GM19240 (cell line): ENCODE data around the gene UBE2Q2.
"Not testable (repeated sequence)": the region's sequence is repeated elsewhere in the genome, so short reads cannot be mapped to it uniquely, and the experiment has no call there.

ENCODE experiments used
- DNase-seq: peaks from one replicate; pipeline ENCODE4 v3.0.0; 2011; ENCODE audit warnings: low spot score; ENCODE audit not compliant: insufficient read length

The UBE2Q2 gene

DNA sequence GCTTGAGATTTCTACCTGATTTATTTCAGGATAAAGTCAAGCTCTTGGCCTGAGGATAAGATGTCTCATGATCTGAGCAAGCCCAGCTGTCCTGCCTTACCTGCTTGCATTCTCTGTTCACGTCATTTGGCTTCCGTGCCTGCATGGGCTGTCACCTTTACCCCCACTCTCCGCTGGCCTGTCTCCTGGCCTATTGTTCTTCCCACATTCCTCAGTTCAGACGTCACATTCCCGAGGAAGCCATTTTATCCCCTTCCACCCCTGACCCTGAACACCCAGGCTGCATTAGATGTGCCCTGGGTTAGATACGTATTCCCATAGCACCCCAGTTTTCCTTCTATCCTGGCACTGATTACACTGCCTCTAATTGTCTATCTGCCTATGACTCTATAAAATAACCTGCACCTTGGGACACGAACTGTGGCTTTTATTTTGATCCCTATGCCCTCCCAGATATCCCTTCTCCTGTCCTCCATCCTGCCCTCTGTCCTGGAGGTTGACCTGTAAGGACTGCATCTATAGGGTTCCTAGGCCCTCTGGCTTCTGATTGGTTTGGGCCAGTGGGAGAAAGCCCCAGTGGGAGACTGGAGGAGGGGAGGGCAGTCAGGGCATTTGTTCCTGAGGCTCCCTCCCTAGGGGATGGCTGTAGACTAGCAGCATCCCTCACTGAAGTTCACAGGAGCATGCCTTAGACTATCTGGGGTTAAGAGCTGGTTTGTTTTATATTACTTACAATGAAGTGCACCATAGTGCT is 19.2 kb upstream of the UBE2Q2 start:
- no peak for DNase-seq

DNA sequence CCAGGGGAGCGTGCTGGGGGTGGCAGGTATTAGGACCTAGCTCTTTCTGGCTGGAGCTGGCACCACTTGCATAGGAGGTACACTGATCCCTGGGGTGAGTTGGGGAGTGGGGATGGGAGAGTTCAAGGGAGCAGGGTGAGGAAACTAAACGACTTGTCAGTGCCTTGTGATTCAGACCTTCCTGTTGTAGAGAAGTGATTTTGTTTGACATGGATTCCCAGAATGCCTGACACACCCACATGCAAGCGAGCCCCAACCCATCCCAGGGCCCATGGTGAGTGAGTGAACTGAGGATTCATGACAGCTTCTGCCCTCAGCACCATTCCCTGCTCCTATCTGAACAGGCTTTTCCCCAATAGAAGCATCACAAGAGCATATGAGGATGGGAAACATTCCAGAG is 15.6 kb upstream of the UBE2Q2 start:
- no peak for DNase-seq

GRCh38 chr15:75828429-75828828 is 14.8 kb upstream of the UBE2Q2 start:
- DNase-seq = no peak

- no peak for DNase-seq
These were observed 12.1 kb upstream of the UBE2Q2 start for GRCh38 chr15:75830910-75831805.

- no peak for DNase-seq
These were observed 11.5 kb upstream of the UBE2Q2 start for GRCh38 chr15:75831806-75832102.

DNA sequence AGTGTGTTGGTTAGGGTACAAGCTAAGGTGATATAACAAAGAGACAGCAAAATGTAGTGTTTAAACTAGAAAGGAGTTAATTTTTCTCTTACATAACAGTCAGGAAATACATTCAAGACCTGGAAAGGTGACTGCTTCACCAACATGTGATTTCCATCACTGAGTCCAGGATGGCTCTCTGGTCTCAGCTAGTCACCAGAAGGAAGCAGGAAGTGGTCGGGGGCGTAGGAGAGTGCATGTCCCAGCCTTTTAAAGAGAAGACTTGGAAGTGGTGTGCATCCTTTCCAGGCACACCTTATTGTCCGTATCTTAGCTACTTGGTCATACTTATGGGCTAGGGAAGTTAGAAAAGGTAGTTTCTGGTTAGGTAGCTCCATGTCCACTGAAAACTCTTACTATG is 11.1 kb upstream of the UBE2Q2 start:
- DNase-seq = no peak

GRCh38 chr15:75834021-75834420 is 9.2 kb upstream of the UBE2Q2 start:
- no peak for DNase-seq

DNA sequence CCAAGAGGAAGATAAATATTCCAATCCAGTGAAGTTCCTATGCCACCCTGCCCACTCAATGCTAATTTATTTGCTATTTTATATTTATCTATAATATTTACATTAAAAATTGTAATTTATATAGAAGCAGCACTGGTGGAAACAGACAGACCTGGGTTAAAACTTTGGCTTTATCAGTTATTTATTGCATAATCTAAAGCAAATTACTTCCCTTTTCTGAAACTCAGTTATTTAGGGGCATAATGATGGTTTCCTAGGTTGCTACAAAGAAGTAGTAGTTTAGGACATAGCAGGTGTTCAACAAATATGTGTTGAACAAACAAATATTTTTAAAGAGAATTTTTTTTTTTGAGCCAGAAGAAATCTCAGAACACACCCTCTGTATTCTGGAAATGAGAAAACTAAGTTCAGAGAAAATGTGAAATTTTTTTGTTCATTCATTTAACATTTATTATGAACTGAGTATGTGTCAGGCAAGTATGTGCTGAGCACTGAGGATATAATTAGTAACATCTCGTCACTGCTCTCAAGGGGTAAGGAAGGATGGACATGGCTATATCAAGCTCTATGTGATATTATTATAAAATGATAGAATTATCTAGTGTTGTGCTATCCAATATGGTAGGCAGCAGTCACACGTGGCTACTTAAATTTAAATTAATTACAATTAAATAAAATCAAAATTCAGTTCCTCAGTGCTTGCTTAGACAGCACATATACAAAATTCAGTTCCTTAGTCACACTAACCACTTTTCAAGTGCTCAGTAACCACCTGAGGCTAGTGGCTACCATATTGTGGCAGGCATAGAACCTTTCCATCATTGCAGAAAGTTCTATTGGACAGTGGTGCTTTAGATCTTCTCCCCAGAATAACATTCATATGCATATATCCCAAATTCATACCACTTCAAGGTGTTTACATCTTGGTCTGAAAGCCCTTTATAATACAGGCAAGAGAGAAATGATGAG is 7.0 kb upstream of the UBE2Q2 start:
- no peak for DNase-seq

GRCh38 chr15:75836959-75837334 is 6.3 kb upstream of the UBE2Q2 start:
- DNase-seq = peak; percentile 15

GRCh38 chr15:75840659-75841058 is 2.6 kb upstream of the UBE2Q2 start:
- DNase-seq = no peak

- no peak for DNase-seq
These were observed 1.6 kb upstream of the UBE2Q2 start for GRCh38 chr15:75841626-75842025.

DNA sequence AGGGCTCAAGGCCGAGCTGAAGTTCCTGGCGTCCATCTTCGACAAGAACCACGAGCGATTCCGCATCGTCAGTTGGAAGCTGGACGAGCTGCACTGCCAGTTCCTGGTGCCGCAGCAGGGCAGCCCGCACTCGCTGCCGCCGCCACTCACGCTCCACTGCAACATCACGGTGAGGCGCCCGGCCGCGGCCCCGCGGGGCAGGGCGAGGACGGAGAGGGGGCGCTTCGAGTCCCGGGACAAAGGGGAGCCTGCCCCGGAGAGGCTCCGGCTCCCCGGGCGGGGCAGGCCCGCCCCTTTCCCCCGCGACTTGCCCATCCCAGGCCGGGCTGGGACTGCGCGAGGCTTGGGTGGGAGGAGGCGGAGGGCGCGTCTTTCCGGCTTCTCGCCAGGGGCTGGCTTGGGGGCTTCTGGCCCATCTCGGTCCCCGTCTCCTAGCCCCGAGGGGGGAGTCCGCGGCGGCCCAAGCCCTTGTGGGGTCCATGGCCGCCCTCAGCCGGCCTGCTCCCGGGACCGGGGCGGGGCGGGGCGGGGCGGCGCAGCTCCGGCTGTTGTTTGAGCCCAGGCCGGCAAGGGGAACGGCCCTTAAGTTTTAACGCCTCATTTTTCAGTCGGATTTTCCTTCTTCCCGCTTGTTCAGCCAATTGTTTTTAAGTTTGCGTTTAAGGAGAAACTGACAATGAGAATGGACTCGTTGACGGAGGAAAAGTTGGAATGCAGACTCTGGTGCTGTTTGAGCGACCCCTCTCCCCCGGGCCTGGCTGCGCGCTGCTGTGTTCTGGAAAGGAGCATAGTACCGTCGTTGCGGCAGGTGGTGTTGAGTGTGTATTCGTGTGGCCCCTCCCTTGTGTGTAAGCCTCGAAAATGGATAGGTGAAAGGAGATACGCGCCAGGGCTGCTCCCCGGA is 683 bp downstream of the UBE2Q2 start:
- DNase-seq = peak; percentile 18

DNA sequence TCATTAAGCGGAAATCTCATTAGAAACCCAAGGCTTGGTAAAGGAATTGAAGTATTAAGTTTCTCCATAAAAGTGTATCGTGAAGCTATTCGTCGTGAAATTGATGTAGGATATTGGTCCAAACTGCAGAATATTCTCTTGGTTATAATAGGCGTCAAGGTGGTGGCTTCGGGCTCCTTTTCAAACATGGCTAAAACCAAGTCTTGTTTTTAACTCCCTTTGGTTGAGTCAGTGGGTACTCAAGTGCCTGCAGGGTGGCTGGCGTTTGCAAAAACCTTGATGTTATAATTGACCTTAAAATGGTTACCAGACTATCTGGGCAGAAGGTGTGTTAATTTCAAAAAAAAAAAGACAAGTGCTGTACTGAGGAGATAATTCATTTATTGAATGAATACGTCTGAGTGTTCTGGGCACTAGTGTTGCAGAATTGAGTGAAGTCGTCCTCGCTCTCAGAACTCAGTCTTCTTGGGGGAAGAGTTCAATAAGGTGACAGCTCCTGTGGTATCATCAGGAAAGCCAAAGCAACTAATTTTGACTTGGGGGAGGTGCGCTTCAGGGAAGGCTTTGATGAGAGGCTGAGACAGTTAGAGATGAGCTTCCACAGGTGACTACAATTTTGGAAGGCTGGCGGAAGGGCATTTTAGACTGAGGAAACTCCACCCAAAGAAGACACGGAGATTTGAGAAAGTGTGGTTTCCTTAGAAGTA is 1.5 kb downstream of the UBE2Q2 start:
- DNase-seq = no peak

GRCh38 chr15:75849167-75849566 is 5.9 kb downstream of the UBE2Q2 start:
- DNase-seq = no peak

- DNase-seq = no peak
These were observed 7.5 kb downstream of the UBE2Q2 start for GRCh38 chr15:75850708-75851107.

DNA sequence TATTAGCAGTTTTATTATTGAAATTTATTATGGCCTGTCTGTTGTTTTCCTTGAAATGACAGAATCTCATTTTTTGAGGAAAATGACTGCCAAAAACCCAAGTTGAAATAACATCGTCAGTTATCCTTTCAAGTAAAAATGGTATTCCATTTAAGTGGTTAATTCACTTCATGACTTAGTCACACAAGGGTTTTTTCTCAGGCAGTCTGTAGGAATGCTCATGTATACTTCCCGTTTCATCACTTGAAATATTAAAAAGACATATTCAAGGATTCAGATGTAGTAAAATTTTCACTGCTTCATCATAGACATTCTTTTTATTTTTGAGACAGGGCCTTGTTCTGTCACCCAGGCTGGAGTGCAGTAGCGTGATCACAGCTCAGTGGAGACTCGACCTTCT is 8.3 kb downstream of the UBE2Q2 start:
- DNase-seq = not testable (repeated sequence)

DNA sequence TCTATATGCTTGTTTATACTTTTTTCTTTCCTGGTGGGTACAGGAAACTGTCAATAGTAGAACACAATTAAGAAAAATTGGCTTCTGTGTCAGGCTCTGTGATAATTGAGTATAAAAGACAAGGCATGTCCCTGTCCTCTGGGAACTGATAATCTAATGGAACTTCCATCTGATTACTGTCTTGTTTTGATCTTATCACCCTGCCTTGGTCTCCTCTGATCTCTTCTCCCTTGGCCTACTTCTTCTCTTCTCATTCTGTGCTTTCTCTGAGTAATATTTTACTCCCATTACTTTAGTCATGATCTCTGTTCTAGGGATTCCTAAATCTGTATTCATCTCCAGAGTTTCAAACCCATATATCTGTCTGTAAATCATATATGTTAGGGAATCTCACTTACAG is 14.6 kb downstream of the UBE2Q2 start:
- DNase-seq = no peak

- DNase-seq = no peak
These were observed 18.6 kb downstream of the UBE2Q2 start for GRCh38 chr15:75861750-75862402.

DNA sequence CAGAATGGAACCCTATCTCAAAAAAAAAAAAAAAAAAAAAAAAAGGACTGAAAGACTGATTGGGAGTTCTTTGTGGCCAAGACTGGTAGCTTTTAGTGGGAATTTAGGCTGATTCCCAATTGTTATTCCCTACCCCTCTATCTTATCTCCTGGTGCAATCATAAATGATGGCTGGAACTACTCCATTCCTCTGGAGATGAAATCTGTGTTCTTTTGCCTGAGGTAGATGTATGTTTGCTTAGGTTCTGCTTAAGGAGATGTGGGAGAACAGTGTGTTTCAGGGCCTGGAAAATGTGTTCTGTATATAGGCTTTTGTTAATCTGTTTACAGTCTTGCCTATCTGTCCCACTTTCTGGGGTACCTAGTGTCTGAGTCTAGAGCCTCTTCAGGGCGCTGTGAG is 19.5 kb downstream of the UBE2Q2 start:
- no peak for DNase-seq
